Stomach smooth muscle (tissue), 2 donors: ENCODE data around the gene VWA3A.
"Not testable (repeated sequence)": the region's sequence is repeated elsewhere in the genome, so short reads cannot be mapped to it uniquely, and the experiment has no call there.

Experiments used
- H3K27ac ChIP-seq: one replicate; pipeline ENCODE4 v1.7.0; 2013; ENCODE audit warnings: mild to moderate bottlenecking, low read length, inconsistent platforms
- H3K27me3 ChIP-seq, 2 donors: one replicate each; pipeline ENCODE4 v1.7.0; 2013; ENCODE audit warnings: low read length in 2 of 2; ENCODE audit not compliant: insufficient read depth in 2 of 2, control insufficient read depth in 1 of 2
- H3K36me3 ChIP-seq, 2 donors: one replicate each; pipeline ENCODE4 v1.7.0; 2013; ENCODE audit warnings: low read length in 2 of 2; ENCODE audit not compliant: control insufficient read depth in 2 of 2, insufficient read depth in 2 of 2
- H3K4me1 ChIP-seq: one replicate; pipeline ENCODE4 v1.7.0; 2013; ENCODE audit warnings: low read length; ENCODE audit not compliant: control insufficient read depth, insufficient read depth
- H3K4me3 ChIP-seq, 2 donors: one replicate each; pipeline ENCODE4 v1.7.0; 2013; ENCODE audit warnings: low read length in 2 of 2
- H3K9ac ChIP-seq, 2 donors: one replicate each; pipeline ENCODE4 v1.7.0; 2013; ENCODE audit warnings: low read length in 2 of 2, mild to moderate bottlenecking in 1 of 2
- H3K9me3 ChIP-seq, 2 donors: one replicate each; pipeline ENCODE4 v1.7.0; 2013; ENCODE audit warnings: low read length in 2 of 2; ENCODE audit not compliant: control insufficient read depth in 2 of 2
- donor health status: healthy.
- donor health status: Pancreatic carcinoma.

Gene VWA3A

GRCh38 chr16:22117609-22118008 is 25.3 kb downstream of the VWA3A start:
- Histone ChIP-seq H3K27me3 (no peaks in the 10 kb centered on the region), H3K4me1 (no peaks in the 10 kb centered on the region), H3K9ac (no peak overlapping the region), H3K9me3 (no peaks in the 10 kb centered on the region), H3K36me3 (no peaks in the 10 kb centered on the region), H3K4me3 (no peak overlapping the region), H3K27ac (no peak overlapping the region)

DNA sequence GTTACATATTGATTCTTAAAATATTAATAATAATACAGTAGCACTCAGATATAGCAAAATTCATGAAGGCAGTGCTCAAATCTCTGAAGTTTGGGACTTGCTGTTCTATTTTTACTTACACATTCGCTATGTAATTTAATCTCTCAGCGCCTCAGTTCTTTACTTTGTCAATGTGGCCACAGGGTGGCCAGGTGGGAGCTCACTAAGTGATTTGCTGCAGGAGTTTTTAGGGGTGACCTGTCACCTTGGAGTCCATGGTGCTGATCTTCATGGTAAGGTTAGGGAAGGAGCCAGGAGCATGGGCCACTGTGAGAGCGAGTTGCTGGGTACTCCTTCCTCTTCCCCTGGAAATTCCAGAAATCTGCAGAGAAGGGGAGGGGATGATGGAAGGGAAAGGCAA is 28.1 kb downstream of the VWA3A start:
- H3K36me3 ChIP-seq: no peaks in the 10 kb centered on the region
- H3K4me1 ChIP-seq: no peaks in the 10 kb centered on the region
- no peak overlapping the region for H3K9ac ChIP-seq
- no peak overlapping the region for H3K4me3 ChIP-seq
- no peak overlapping the region for H3K27ac ChIP-seq
- H3K9me3 ChIP-seq: no peaks in the 10 kb centered on the region
- H3K27me3 ChIP-seq: no peaks in the 10 kb centered on the region

- H3K27me3 ChIP-seq: no peaks in the 10 kb centered on the region
- H3K4me3 ChIP-seq: no peak overlapping the region
- H3K36me3 ChIP-seq: no peaks in the 10 kb centered on the region
- no peaks in the 10 kb centered on the region for H3K9me3 ChIP-seq
- H3K27ac ChIP-seq: no peak overlapping the region
- H3K9ac ChIP-seq: no peak overlapping the region
- H3K4me1 ChIP-seq: no peaks in the 10 kb centered on the region
Measured at GRCh38 chr16:22122239-22122638, 29.9 kb downstream of the VWA3A start.

GRCh38 chr16:22123146-22123545 is 30.8 kb downstream of the VWA3A start:
- H3K4me3 ChIP-seq: no peak overlapping the region
- H3K27me3 ChIP-seq: no peaks in the 10 kb centered on the region
- no peaks in the 10 kb centered on the region for H3K4me1 ChIP-seq
- H3K36me3 ChIP-seq: no peaks in the 10 kb centered on the region
- no peaks in the 10 kb centered on the region for H3K9me3 ChIP-seq
- H3K27ac ChIP-seq: no peak overlapping the region
- H3K9ac ChIP-seq: no peak overlapping the region

DNA sequence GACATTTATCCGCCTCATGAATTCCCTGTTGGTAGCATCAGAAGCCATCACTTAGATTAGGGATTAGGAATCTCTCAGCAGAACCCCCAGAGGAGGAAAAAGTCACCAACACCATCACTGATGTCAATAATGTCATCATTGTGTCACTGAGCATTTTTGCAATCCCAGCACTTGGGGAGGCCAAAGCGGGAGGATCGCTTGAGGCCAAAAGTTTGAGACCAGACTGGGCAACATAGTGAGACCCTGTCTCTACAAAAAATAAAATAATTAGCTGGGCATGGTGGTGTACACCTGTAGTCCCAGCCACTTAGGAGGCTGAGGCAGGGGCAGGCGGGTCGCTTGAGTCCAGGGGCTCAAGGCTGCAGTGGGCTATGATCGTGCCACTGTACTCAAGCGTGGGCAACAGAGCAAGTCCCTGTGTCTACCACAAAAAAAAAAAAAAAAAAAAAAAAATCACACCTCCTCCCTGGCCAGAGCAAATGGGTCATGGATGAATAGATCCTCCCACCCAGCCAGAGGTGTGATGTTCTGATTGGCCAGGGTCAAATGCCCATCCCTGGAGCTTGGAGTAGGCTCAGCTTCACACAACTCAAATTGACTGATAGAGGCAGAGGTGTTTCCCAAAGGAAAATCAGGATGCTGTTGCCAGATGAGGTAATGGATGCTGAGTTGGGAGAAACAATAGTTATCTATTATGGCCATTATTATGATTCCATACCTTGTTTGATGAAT is 31.6 kb downstream of the VWA3A start:
- H3K27me3 ChIP-seq: no peaks in the 10 kb centered on the region
- no peak overlapping the region for H3K4me3 ChIP-seq
- H3K9ac ChIP-seq: no peak overlapping the region
- H3K36me3 ChIP-seq: no peaks in the 10 kb centered on the region
- H3K27ac ChIP-seq: no peak overlapping the region
- peaks cover 0 to 3% of the 10 kb centered on the region in 2 donors for H3K9me3 ChIP-seq
- no peaks in the 10 kb centered on the region for H3K4me1 ChIP-seq

DNA sequence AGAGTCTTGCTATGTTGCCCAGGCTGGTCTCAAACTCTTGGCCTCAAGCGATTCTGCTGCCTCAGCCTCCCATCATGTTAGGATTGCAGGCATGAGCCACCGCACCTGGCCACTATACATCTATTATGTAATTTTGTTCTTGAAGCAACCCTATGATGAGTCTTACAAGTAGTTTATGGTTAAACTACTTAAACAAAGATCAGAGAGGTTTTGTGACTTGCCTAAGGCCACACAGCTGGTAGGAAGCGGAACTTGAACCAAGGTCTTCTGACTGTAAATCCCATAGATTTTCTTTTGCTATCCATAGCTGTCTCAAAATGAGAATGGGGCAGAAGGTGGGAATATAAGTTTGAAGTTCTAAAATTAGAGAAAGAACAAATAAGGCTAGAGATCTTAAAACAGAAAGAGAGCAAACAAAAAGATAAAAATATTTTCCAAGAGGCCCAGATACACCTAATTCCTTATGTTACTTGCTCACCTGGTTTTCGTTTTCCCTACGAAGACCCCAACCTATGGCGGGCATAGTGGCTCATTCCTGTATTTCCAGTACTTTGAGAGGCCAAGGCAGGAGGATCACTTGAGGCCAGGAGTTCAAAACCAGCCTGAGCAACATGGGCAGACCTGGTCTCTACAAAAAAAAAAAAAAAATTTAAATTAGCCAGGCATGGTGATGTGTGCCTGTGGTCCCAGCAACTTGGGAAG is 32.4 kb downstream of the VWA3A start:
- Histone ChIP-seq H3K36me3 (no peaks in the 10 kb centered on the region), H3K27ac (no peak overlapping the region), H3K4me1 (no peaks in the 10 kb centered on the region), H3K9ac (no peak overlapping the region), H3K27me3 (no peaks in the 10 kb centered on the region), H3K4me3 (no peak overlapping the region), H3K9me3 (peaks cover 0 to 3% of the 10 kb centered on the region in 2 donors)

GRCh38 chr16:22126037-22126558 is 33.8 kb downstream of the VWA3A start:
- Histone ChIP-seq H3K27me3 (no peaks in the 10 kb centered on the region), H3K27ac (no peak overlapping the region), H3K4me3 (no peak overlapping the region), H3K36me3 (no peaks in the 10 kb centered on the region), H3K9ac (no peak overlapping the region), H3K4me1 (no peaks in the 10 kb centered on the region), H3K9me3 (peaks cover 0 to 3% of the 10 kb centered on the region in 2 donors)

GRCh38 chr16:22128537-22128936 is 36.2 kb downstream of the VWA3A start:
- H3K9ac ChIP-seq, H3K4me1 ChIP-seq, H3K27ac ChIP-seq, H3K9me3 ChIP-seq, H3K36me3 ChIP-seq, H3K4me3 ChIP-seq, H3K27me3 ChIP-seq: not testable (repeated sequence)

DNA sequence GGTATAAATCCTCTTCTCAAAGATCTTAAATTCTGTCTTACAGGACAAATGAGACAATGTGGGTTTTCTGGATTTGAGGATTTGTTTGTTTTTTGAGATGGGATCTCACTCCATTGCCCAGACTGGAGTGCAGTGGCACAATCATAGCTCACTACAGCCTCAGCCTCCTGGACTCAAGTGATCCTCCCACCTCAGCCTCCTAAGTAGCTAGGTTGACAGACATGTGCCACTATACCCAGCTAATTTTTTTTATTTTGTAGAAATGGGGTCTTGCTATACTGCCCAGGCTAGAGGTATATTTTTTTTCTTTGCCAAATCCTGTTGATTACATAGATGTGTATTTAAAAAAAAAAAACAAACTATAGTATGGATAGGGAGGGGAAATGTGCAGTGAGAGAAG is 38.2 kb downstream of the VWA3A start:
- Histone ChIP-seq H3K9me3 (peaks cover 0 to 3% of the 10 kb centered on the region in 2 donors), H3K27me3 (no peaks in the 10 kb centered on the region), H3K4me1 (no peaks in the 10 kb centered on the region), H3K36me3 (no peaks in the 10 kb centered on the region), H3K9ac (no peak overlapping the region), H3K27ac (no peak overlapping the region), H3K4me3 (no peak overlapping the region)

DNA sequence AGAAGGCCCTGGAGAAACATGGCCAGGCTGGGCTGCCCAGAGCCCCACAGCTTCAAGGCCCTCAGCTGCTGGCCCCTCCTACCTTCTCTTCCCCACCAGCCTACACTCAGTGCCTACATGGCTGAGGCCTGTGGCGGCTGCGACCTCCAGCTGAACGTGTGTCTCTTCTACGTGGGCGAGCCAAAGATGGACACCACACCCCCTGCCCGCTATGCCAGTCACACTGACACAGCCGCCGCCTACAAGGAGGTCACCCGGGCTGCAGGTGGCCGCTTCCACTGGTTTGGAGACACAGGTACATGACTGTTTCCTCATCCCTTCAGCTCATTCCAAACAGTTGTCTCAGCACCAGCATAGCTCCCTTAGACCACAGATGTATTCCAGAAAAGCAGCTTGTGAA is 40.5 kb downstream of the VWA3A start:
- peaks cover 0 to 3% of the 10 kb centered on the region in 2 donors for H3K9me3 ChIP-seq
- no peaks in the 10 kb centered on the region for H3K27me3 ChIP-seq
- no peaks in the 10 kb centered on the region for H3K36me3 ChIP-seq
- H3K27ac ChIP-seq: no peak overlapping the region
- no peaks in the 10 kb centered on the region for H3K4me1 ChIP-seq
- H3K9ac ChIP-seq: no peak overlapping the region
- no peak overlapping the region for H3K4me3 ChIP-seq

DNA sequence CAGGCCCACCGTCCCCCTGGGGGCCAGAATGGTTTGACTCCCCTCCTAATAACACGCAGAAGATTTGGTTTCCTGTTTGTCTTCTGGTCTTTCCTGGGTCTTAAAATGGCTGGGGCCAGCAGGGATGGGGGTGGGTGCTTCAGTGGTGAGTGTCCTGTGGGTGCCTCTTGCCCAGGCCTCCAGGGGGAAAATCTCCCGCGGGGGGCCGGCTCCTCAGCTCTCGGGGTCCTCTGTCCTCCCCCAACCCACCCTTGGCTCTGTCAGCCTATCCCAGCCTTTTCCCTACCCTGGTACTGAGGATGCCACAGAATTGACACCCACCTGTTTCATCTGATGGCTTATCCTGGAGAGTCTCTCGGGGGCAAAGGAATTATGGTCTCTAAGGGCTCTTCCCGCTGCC is 46.1 kb downstream of the VWA3A start:
- H3K4me1 ChIP-seq: no peaks in the 10 kb centered on the region
- no peaks in the 10 kb centered on the region for H3K9me3 ChIP-seq
- H3K9ac ChIP-seq: no peak overlapping the region
- H3K27me3 ChIP-seq: peaks cover 0 to 3% of the 10 kb centered on the region in 2 donors
- no peak overlapping the region for H3K4me3 ChIP-seq
- no peak overlapping the region for H3K27ac ChIP-seq
- H3K36me3 ChIP-seq: no peaks in the 10 kb centered on the region
